Fibroblast of villous mesenchyme (primary cell): ENCODE data around the gene SMIM21. TPM values are rescaled to one million over a fixed set of nuclear protein-coding genes. Genes with fewer than 3 reads are reported as not detected.
A peak's percentile ranks its signal among the peaks of the same experiment; 100 is the strongest.

ENCODE experiments used
- DNase-seq: peaks from one replicate; pipeline ENCODE4 v3.0.0-alpha.2; 2010; ENCODE audit warnings: low read depth
- H3K4me3 ChIP-seq: 2 replicates; pipeline ENCODE4 v1.5.1; 2011; ENCODE audit warnings: low read depth, mild to moderate bottlenecking, low read length
- CTCF ChIP-seq: IDR thresholded peaks from 2 replicates; pipeline ENCODE4 v1.5.1; 2012; ENCODE audit warnings: low read depth, mild to moderate bottlenecking, low read length; ENCODE audit not compliant: insufficient read depth
- total RNA-seq: library from RNA; depleted of rRNA; stranded (reverse); fragments of >200 nt; gene quantifications from 2 replicates; pipeline ENCODE4 v1.2.3, GENCODE V29; 2012

SMIM21 gene
- total RNA-seq: not detected in 2 replicates

- no peak within 1 kb of the TSS for H3K4me3 ChIP-seq
- DNase-seq: no peak
- TF ChIP-seq CTCF: no peak
These were observed at the start of gene SMIM21 for GRCh38 chr18:75427603-75428002. Gene SMIM21, minus strand, starts transcription at chr18:75427703. Its CDS starts 140 bp downstream, at chr18:75427563.

GRCh38 chr18:75475228-75475627 is 47.7 kb upstream of the SMIM21 start:
- H3K4me3 ChIP-seq: no peak overlapping the region
- no peak for TF ChIP-seq CTCF
- DNase-seq: peak; percentile 83

- no peak for TF ChIP-seq CTCF
- DNase-seq: no peak
These were observed 46.8 kb upstream of the SMIM21 start for GRCh38 chr18:75474332-75474731.

GRCh38 chr18:75473316-75473715 is 45.8 kb upstream of the SMIM21 start:
- H3K4me3 ChIP-seq: no peak overlapping the region
- no peak for DNase-seq
- no peak for TF ChIP-seq CTCF

More at GRCh38 chr18:75474332-75474731, 46.8 kb upstream of the SMIM21 start:
- H3K4me3 ChIP-seq: no peak overlapping the region

GRCh38 chr18:75472906-75473305 is 45.4 kb upstream of the SMIM21 start:
- DNase-seq: no peak
- no peak overlapping the region for H3K4me3 ChIP-seq
- no peak for TF ChIP-seq CTCF

- no peak overlapping the region for H3K4me3 ChIP-seq
- DNase-seq: no peak
- no peak for TF ChIP-seq CTCF
These were observed 44.9 kb upstream of the SMIM21 start for GRCh38 chr18:75472396-75472795.

GRCh38 chr18:75471850-75472249 is 44.3 kb upstream of the SMIM21 start:
- no peak overlapping the region for H3K4me3 ChIP-seq
- DNase-seq: no peak
- no peak for TF ChIP-seq CTCF
